Activated B cell treated with CpG ODN at 0.5 μM for 24 hours (primary cell): Measurements from ENCODE around the gene SMIM22. TPM values are rescaled to one million over a fixed set of nuclear protein-coding genes. Genes with fewer than 3 reads are reported as not detected.

ENCODE experiments used
- ATAC-seq: fragments of 200-7000 bp; cut with Tn5 transposase; one replicate; pipeline ENCODE4 v1.10.0; 2021; ENCODE audit warnings: low read depth, mild to moderate bottlenecking, moderate library complexity
- CTCF ChIA-PET: fragments of 350-600 bp; sonication (Branson Sonifier 250); formaldehyde crosslinking; loops from one replicate; lab custom pipeline; 2021; ENCODE audit warnings: antibody characterized with exemption; lab: Charles Lee
- POLR2A ChIA-PET: fragments of 350-600 bp; sonication (Branson Sonifier 250); formaldehyde crosslinking; loops from one replicate; lab custom pipeline; 2021; ENCODE audit warnings: antibody characterized with exemption; lab: Charles Lee
- DNase-seq: peaks from one replicate; pipeline ENCODE4 v3.0.0; 2022
- H3K27ac Mint-ChIP-seq: one replicate; pipeline ENCODE4 v1.8.0; 2020; ENCODE audit warnings: mixed read lengths
- H3K27me3 Mint-ChIP-seq: one replicate; pipeline ENCODE4 v1.8.0; 2021; ENCODE audit warnings: mixed read lengths
- H3K36me3 Mint-ChIP-seq: one replicate; pipeline ENCODE4 v1.8.0; 2021; ENCODE audit warnings: low read depth, mixed read lengths
- H3K4me1 Mint-ChIP-seq: one replicate; pipeline ENCODE4 v1.8.0; 2021; ENCODE audit warnings: mixed read lengths
- H3K4me3 Mint-ChIP-seq: one replicate; pipeline ENCODE4 v1.8.0; 2020; ENCODE audit warnings: mild to moderate bottlenecking, mixed read lengths
- H3K9me3 Mint-ChIP-seq: one replicate; pipeline ENCODE4 v1.8.0; 2020; ENCODE audit warnings: mixed read lengths
- intact Hi-C: fragments of 100-400 bp; cut with micrococcal nuclease; formaldehyde crosslinking; loops from one replicate; pipeline ENCODE4 v1.15.1; 2024
- total RNA-seq: library from RNA; stranded (reverse); gene quantifications from 2 replicates; pipeline ENCODE4 v1.2.3, GENCODE V29; 2022
- TF ChIP-seq, protein P1 (sequence below): fragments of 200-600 bp; IDR thresholded peaks from one replicate; pipeline ENCODE4 v1.8.0; 2022; ENCODE audit warnings: antibody characterized with exemption, mild to moderate bottlenecking

The SMIM22 gene
- total RNA-seq, 1 donor from 2014 or later, result not detected

DNA sequence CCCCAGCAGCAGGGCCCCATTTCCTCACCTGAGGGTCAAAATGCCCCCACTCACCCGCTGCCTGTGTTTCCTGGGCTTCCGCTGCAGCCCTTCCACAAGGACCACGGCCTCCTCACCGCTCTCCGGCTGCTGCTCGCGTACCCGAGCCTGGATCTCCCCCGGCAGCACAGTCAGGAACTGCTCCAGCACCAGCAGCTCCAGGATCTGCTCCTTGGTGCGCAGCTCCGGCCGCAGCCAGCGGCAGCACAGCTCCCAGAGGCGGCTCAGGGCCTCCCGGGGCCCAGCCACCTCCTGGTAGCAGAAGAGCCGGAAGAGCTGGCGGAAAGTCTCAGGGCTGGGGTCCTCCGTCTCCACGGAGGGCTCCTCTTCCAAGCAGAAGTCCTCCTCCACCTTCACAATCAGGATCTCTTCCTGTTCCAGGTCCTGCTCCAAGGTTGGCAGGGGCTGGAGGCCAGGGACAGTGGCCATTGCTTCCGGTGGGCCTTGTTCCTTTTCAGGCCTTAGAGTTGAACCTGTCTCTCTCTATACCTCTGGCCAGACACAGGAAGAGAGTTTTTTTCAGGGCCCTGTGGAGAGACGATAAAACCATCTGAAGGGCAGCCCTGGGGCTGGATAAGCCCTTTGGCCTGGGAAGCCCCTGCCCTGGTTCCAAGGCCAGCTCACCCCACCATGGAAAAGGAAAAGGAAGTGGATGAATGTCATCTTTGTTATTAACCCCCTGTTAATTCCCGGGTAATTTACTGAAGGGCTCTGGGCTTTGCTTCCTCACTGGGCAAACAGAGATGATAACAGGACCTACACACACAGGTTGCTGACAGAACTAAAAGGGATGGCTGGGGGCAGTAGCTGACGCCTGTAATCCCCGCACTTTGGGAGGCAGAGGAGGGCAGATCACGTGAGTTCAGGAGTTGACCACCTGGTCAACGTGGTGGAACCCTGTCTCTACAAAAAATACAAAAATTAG, 29.4 kb upstream of the SMIM22 start:
- ChIA-PET POLR2A (interaction anchor here (2.3 kb wide), 1 partner anchor 31 kb away, joined by 10 read pairs; the partner anchor contains the start of genes ANKS3 and DNAAF8), CTCF (no interaction called here)
- ATAC-seq (no peak), DNase-seq (no peak)
- Mint-ChIP-seq H3K27ac (peak overlapping the region; percentile 66), H3K9me3 (no peaks in the 10 kb centered on the region), H3K36me3 (peaks cover 23% of the 10 kb centered on the region), H3K27me3 (no peaks in the 10 kb centered on the region), H3K4me1 (peaks cover 24% of the 10 kb centered on the region), H3K4me3 (peak overlapping the region; percentile 89)
- TF ChIP-seq, protein P1, sequence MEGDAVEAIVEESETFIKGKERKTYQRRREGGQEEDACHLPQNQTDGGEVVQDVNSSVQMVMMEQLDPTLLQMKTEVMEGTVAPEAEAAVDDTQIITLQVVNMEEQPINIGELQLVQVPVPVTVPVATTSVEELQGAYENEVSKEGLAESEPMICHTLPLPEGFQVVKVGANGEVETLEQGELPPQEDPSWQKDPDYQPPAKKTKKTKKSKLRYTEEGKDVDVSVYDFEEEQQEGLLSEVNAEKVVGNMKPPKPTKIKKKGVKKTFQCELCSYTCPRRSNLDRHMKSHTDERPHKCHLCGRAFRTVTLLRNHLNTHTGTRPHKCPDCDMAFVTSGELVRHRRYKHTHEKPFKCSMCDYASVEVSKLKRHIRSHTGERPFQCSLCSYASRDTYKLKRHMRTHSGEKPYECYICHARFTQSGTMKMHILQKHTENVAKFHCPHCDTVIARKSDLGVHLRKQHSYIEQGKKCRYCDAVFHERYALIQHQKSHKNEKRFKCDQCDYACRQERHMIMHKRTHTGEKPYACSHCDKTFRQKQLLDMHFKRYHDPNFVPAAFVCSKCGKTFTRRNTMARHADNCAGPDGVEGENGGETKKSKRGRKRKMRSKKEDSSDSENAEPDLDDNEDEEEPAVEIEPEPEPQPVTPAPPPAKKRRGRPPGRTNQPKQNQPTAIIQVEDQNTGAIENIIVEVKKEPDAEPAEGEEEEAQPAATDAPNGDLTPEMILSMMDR, result no peak
- intact Hi-C loops, result no loop called here

GRCh38 chr16:4766875-4767628, 28.1 kb upstream of the SMIM22 start, which contains the start of gene ZNF500:
TSS of gene ZNF500 (minus strand) at chr16:4767162. CDS start at chr16:4765978, 1,184 bp downstream.
- ChIA-PET CTCF (no interaction called here), POLR2A (interaction anchor here (2.3 kb wide), 1 partner anchor 33 kb away, joined by 10 read pairs; the partner anchor contains the start of genes ANKS3 and DNAAF8)
- Mint-ChIP-seq H3K27ac (peak within 1 kb of the TSS; percentile 91), H3K9me3 (no peaks in the 10 kb centered on the region), H3K4me1 (peaks cover 24% of the 10 kb centered on the region), H3K36me3 (peaks cover 16% of the 10 kb centered on the region), H3K4me3 (peak within 1 kb of the TSS; percentile 93), H3K27me3 (no peaks in the 10 kb centered on the region)
- DNase-seq (peak; percentile 97), ATAC-seq (peak; percentile 91)
- intact Hi-C loops, result loop anchor here (1.0 kb wide), 2 partner anchors 33 to 80 kb away; partner anchors contain the start of genes ANKS3, DNAAF8, GLYR1 and UBN1
- TF ChIP-seq, protein P1, result no peak

GRCh38 chr16:4767872-4768548, 27.2 kb upstream of the SMIM22 start:
- Mint-ChIP-seq H3K27me3 (no peaks in the 10 kb centered on the region), H3K4me3 (peak overlapping the region; percentile 93), H3K4me1 (peaks cover 24% of the 10 kb centered on the region), H3K27ac (peak overlapping the region; percentile 91), H3K36me3 (peaks cover 7% of the 10 kb centered on the region), H3K9me3 (no peaks in the 10 kb centered on the region)
- TF ChIP-seq, protein P1, result no peak
- POLR2A ChIA-PET, result interaction anchor here (0.6 to 2.4 kb wide), 8 partner anchors 8 to 457 kb away, joined by 3 to 21 read pairs (median 6); partner anchors contain the start of genes ANKS3, DNAAF8, MGRN1 and NUDT16L1
- intact Hi-C loops, result loop anchor here (1.0 kb wide), 4 partner anchors 34 to 152 kb away; partner anchors contain the start of genes ANKS3, DNAAF8, GLYR1 and ROGDI
- ATAC-seq (no peak), DNase-seq (no peak)
- CTCF ChIA-PET, result no interaction called here

DNA sequence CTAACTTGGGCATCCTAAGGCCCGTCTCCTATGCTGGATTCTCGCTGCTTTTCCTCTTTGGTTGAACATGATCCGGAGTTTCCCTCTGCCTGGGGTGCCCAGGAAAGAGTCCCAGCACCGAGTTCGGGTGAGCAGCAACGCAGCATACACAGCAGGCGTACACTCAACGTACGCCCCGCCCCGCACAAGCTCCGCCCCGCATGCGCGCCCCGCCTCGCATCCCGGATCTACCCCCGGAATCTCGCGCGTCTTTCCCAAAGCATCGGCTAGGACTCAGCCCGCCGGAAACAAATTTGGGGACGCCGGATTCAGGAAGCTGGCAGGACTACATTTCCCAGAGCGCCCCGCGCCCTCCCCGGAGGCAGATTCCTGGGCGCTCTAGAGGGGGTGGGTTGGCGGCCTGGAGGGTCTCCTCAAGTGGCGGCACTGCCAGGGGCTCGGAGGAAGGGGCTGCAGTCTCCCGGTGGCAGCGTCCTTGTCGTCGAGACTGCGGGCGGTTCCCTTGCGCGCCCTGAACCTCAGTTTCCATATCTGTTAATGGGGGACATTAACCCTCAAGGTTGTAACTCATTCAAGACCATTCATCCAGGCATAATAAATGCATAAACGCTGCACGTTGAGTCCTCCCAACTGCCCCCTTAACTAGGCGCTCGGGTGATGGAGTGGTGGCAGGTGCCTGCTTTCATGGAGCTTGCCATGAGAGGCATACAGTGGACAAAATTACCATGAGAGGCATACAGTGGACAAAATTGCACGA, 26.4 kb upstream of the SMIM22 start:
- peak overlapping the region; percentile 93 for H3K4me3 Mint-ChIP-seq
- POLR2A ChIA-PET, result interaction anchor here (0.5 to 2.4 kb wide), 9 partner anchors 9 to 458 kb away, joined by 3 to 21 read pairs (median 5); partner anchors contain the start of genes ANKS3, DNAAF8, MGRN1 and NUDT16L1

More for the DNA sequence above, 26.4 kb upstream of the SMIM22 start:
- H3K27me3 Mint-ChIP-seq, result no peaks in the 10 kb centered on the region
- intact Hi-C loops, result loop anchor here (1.0 kb wide), 2 partner anchors 34 to 152 kb away; partner anchors contain the start of gene ROGDI
- peaks cover 24% of the 10 kb centered on the region for H3K4me1 Mint-ChIP-seq
- H3K36me3 Mint-ChIP-seq, result peaks cover 5% of the 10 kb centered on the region
- no peaks in the 10 kb centered on the region for H3K9me3 Mint-ChIP-seq
- DNase-seq, result peak; percentile 85
- TF ChIP-seq, protein P1, result no peak
- CTCF ChIA-PET, result interaction anchor here (0.5 kb wide), 1 partner anchor 140 kb away, joined by 3 read pairs; no protein-coding TSS in a partner anchor
- peak; percentile 68 for ATAC-seq
- peak overlapping the region; percentile 91 for H3K27ac Mint-ChIP-seq
